Suppressor macrophage treated with lipopolysaccharide for 1 hour (primary cell): ENCODE measurements around the gene NET1.

Experiments
- DNase-seq, 3 donors: peaks; one replicate each; pipeline ENCODE4 v3.0.0-alpha.2; 2020 to 2022

Gene NET1

GRCh38 chr10:5502571-5503476 lies 90.5 kb downstream of the NET1 start:
- no peak for DNase-seq

- no peak for DNase-seq
Observed at GRCh38 chr10:5503477-5503835, 91.1 kb downstream of the NET1 start.

GRCh38 chr10:5504146-5505072 lies 92.1 kb downstream of the NET1 start:
- DNase-seq = no peak

- DNase-seq = no peak
Observed at GRCh38 chr10:5506246-5506645, 93.9 kb downstream of the NET1 start.

- no peak for DNase-seq
Observed at GRCh38 chr10:5506751-5507648, 94.6 kb downstream of the NET1 start.

- DNase-seq = no peak
Observed at GRCh38 chr10:5507649-5508131, 95.3 kb downstream of the NET1 start.

GRCh38 chr10:5508161-5508604 lies 95.8 kb downstream of the NET1 start:
- no peak for DNase-seq
